NT2/D1 (cell line): ENCODE data around the gene TMEM273.

Experiments
- DNase-seq: peaks from one replicate; pipeline ENCODE4 v3.0.0-alpha.2; 2011; ENCODE audit warnings: low read depth, low spot score
- H3K27me3 ChIP-seq: 2 replicates; pipeline ENCODE4 v1.6.0; 2011; ENCODE audit warnings: mild to moderate bottlenecking; ENCODE audit not compliant: insufficient read length, insufficient read depth
- H3K36me3 ChIP-seq: 2 replicates; pipeline ENCODE4 v1.6.1; 2011; ENCODE audit warnings: mild to moderate bottlenecking, low read length, mixed read lengths; ENCODE audit not compliant: insufficient read depth, insufficient read length
- H3K4me1 ChIP-seq: 2 replicates; pipeline ENCODE4 v1.5.1; 2011; ENCODE audit not compliant: insufficient read depth, insufficient read length
- H3K4me3 ChIP-seq: 2 replicates; pipeline ENCODE4 v1.5.1; 2011; ENCODE audit warnings: low read depth; ENCODE audit not compliant: insufficient read length
- H3K9ac ChIP-seq: 2 replicates; pipeline ENCODE4 v1.6.0; 2011; ENCODE audit warnings: low read depth; ENCODE audit not compliant: insufficient read length
- H3K9me3 ChIP-seq: 2 replicates; pipeline ENCODE4 v1.5.1; 2011; ENCODE audit warnings: mild to moderate bottlenecking, low read length; ENCODE audit not compliant: insufficient read depth
- SUZ12 ChIP-seq: IDR thresholded peaks from 2 replicates; pipeline ENCODE4 v1.6.1; 2011; ENCODE audit not compliant: insufficient read length, insufficient read depth; ENCODE audit errors: extremely low read depth
- YY1 ChIP-seq: IDR thresholded peaks from 2 replicates; pipeline ENCODE4 v1.6.1; 2011; ENCODE audit not compliant: insufficient read length, insufficient read depth
- ZNF274 ChIP-seq: IDR thresholded peaks from 2 replicates; pipeline ENCODE4 v1.6.1; 2011; ENCODE audit warnings: mild to moderate bottlenecking, low read depth, low read length

TMEM273 gene

GRCh38 chr10:49111320-49111698 lies 76.9 kb downstream of the TMEM273 start:
- Histone ChIP-seq H3K9ac (no peak overlapping the region), H3K4me3 (no peak overlapping the region), H3K4me1 (peaks cover 5% of the 10 kb centered on the region), H3K36me3 (no peaks in the 10 kb centered on the region), H3K9me3 (no peaks in the 10 kb centered on the region), H3K27me3 (peaks cover 8% of the 10 kb centered on the region)
- TF ChIP-seq ZNF274 (no peak), SUZ12 (no peak), YY1 (no peak)
- DNase-seq: no peak

GRCh38 chr10:49110684-49111319 lies 77.4 kb downstream of the TMEM273 start:
- TF ChIP-seq SUZ12: no peak
- TF ChIP-seq YY1: no peak
- TF ChIP-seq ZNF274: no peak
- H3K9me3 ChIP-seq: no peaks in the 10 kb centered on the region

GRCh38 chr10:49109669-49110340 lies 78.4 kb downstream of the TMEM273 start:
- Histone ChIP-seq H3K4me3 (no peak overlapping the region), H3K4me1 (peaks cover 4% of the 10 kb centered on the region), H3K9ac (no peak overlapping the region), H3K27me3 (peaks cover 3% of the 10 kb centered on the region), H3K36me3 (no peaks in the 10 kb centered on the region), H3K9me3 (no peaks in the 10 kb centered on the region)
- DNase-seq: no peak
- no peak for TF ChIP-seq ZNF274
- no peak for TF ChIP-seq YY1

More at GRCh38 chr10:49110684-49111319, 77.4 kb downstream of the TMEM273 start:
- Histone ChIP-seq H3K4me1 (peaks cover 5% of the 10 kb centered on the region), H3K4me3 (no peak overlapping the region), H3K9ac (no peak overlapping the region), H3K36me3 (no peaks in the 10 kb centered on the region), H3K27me3 (peaks cover 6% of the 10 kb centered on the region)
- no peak for DNase-seq

GRCh38 chr10:49108656-49109055 lies 79.5 kb downstream of the TMEM273 start:
- Histone ChIP-seq H3K9ac (no peak overlapping the region), H3K27me3 (no peaks in the 10 kb centered on the region), H3K36me3 (no peaks in the 10 kb centered on the region), H3K4me3 (no peak overlapping the region), H3K9me3 (no peaks in the 10 kb centered on the region), H3K4me1 (peaks cover 2% of the 10 kb centered on the region)
- DNase-seq: no peak
- no peak for TF ChIP-seq SUZ12
- TF ChIP-seq YY1: no peak
- TF ChIP-seq ZNF274: no peak

- H3K4me1 ChIP-seq: peaks cover 2% of the 10 kb centered on the region
- no peaks in the 10 kb centered on the region for H3K36me3 ChIP-seq
- H3K4me3 ChIP-seq: no peak overlapping the region
- TF ChIP-seq YY1 (no peak), SUZ12 (no peak), ZNF274 (no peak)
- no peak for DNase-seq
- H3K9ac ChIP-seq: no peak overlapping the region
- no peaks in the 10 kb centered on the region for H3K9me3 ChIP-seq
- H3K27me3 ChIP-seq: no peaks in the 10 kb centered on the region
These were observed 80.3 kb downstream of the TMEM273 start for GRCh38 chr10:49107887-49108267.

- Histone ChIP-seq H3K27me3 (no peaks in the 10 kb centered on the region), H3K9me3 (no peaks in the 10 kb centered on the region), H3K4me1 (peaks cover 2% of the 10 kb centered on the region), H3K9ac (no peak overlapping the region), H3K4me3 (no peak overlapping the region), H3K36me3 (no peaks in the 10 kb centered on the region)
- no peak for DNase-seq
- TF ChIP-seq SUZ12 (no peak), ZNF274 (no peak), YY1 (no peak)
These were observed 80.9 kb downstream of the TMEM273 start for GRCh38 chr10:49107111-49107886.

- Histone ChIP-seq H3K36me3 (no peaks in the 10 kb centered on the region), H3K4me3 (no peak overlapping the region), H3K27me3 (no peaks in the 10 kb centered on the region), H3K9me3 (no peaks in the 10 kb centered on the region), H3K9ac (no peak overlapping the region), H3K4me1 (peaks cover 2% of the 10 kb centered on the region)
- no peak for TF ChIP-seq ZNF274
- no peak for TF ChIP-seq YY1
- no peak for TF ChIP-seq SUZ12
- no peak for DNase-seq
These were observed 81.7 kb downstream of the TMEM273 start for GRCh38 chr10:49106451-49106850.
